Left cardiac atrium (tissue), 4 donors: ENCODE data around the gene SUMO3. TPM values are rescaled to one million over a fixed set of nuclear protein-coding genes. Genes with fewer than 3 reads are reported as not detected.
"Not testable (repeated sequence)": the region's sequence is repeated elsewhere in the genome, so short reads cannot be mapped to it uniquely, and the experiment has no call there.

ENCODE experiments used
- ATAC-seq, 2 donors: fragments of 200-7000 bp; cut with Tn5 transposase; one replicate each; pipeline ENCODE4 v1.9.1; 2020; ENCODE audit warnings: mild to moderate bottlenecking in 2 of 2, moderate library complexity in 2 of 2
- DNase-seq: peaks from one replicate; pipeline ENCODE4 v3.0.0-alpha.2; 2020
- intact Hi-C, 2 donors: fragments of 100-400 bp; cut with DNase I; formaldehyde crosslinking; loops; one replicate each; pipeline versions ENCODE4 v1.14.1 to v1.15.1; 2022 to 2023
- total RNA-seq, 2 donors: library from RNA; stranded (reverse); fragmentation: NEBNext Ultra II Directional; extraction: Animal tissue kit (Norgen Biotek cat#: 25700); gene quantifications; one replicate each; pipeline ENCODE4 v1.2.1, GENCODE V29; 2021
- donor health status: DM: no; HTN: yes; CAD: no.
- donor health status: DM: no; HTN: yes; CAD: no; lungs with severe emphysema.
- donor health status: DM: yes; HTN: yes; CAD: no.
- donor health status: Dilated cardiomyopathy.

SUMO3 gene
- total RNA-seq, 2 donors from 2014 or later, result 71.2 to 93.3 TPM

DNA sequence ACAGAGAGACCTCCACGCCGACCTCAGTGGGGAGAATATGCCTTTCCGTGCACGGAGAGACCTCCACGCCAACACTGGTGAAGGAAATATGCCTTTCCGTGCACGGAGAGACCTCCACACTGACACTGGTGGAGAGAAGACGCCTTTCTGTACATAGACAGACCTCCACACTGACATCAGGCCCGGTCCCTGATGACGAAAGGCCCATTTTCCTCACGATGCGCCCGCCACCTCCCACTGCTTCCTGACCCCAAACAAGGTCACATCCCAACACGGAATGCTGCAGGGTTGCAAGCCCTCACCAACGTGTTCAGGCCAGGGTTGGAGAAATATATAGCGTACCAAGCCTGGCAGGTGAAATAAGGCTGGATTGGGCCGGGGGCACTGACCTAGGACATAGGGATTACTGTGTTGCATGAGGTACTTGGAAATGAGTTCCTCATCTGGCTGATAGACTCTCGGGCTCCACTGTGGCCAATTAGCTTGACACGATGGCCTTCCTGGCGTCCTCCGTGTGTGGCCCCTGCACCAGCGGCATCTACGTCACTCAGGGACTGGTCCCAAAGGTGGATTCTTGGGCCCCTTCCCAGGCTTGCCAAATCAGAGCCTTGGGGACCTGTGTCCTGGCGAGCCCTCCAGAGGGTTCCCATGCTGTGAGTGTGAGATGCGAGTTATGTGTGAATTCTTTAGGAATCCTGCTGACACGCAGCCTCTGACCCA is 16.5 kb upstream of the SUMO3 start:
- DNase-seq (no peak), ATAC-seq (no peak)
- intact Hi-C loops, result no loop called here

DNA sequence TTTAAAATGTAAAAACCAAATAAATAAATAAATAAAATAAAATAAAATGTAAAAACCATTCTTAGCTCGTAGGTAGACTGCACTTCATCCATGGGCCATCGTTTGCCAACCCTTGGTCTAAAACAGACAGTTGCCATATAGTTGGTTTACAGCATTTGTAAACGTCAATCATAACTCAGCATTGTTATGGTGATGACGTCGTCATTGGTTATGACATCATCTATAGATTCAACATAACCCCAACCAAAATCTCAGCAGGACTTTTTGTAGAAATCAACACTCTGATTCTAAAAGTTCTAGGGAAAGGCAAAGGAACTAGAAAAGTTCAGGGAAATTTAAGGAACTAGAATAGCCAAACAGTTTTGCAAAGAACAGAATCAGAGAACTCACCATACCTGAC is 15.8 kb upstream of the SUMO3 start:
- ATAC-seq (no peak), DNase-seq (no peak)
- intact Hi-C loops, result no loop called here

GRCh38 chr21:44832516-44833255 is 14.8 kb upstream of the SUMO3 start:
- intact Hi-C loops, DNase-seq, ATAC-seq: not testable (repeated sequence)

DNA sequence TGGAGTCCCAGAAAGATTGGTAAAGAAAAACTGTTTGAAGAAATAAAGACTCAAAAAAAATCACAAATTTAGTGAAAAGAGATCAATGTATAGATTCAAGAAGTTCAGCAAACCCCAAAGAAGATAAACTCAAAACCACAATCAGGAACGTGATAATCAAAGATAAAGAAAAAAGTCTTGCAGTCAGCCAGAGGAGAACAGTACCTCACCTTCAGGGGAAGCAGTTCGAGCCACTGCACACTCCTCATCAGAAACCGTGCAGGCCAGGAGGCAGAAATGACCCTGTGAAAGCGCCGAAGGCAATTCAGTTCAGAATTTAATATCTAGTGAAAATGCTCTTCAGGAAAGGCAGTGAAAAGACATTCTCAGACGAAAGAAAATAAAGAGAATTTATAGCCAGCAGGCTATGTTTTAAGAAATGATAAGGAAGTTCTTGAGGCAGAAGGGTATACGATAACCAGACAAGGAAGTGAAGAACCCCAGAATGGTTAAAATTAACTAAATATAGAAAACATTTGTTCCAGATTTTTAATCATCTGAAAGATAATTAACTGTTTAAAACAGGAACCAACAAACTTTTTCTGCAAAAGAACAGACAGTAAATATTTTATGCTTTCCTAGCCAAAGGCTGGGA is 13.5 kb upstream of the SUMO3 start:
- ATAC-seq (no peak), DNase-seq (no peak)
- intact Hi-C loops, result no loop called here

DNA sequence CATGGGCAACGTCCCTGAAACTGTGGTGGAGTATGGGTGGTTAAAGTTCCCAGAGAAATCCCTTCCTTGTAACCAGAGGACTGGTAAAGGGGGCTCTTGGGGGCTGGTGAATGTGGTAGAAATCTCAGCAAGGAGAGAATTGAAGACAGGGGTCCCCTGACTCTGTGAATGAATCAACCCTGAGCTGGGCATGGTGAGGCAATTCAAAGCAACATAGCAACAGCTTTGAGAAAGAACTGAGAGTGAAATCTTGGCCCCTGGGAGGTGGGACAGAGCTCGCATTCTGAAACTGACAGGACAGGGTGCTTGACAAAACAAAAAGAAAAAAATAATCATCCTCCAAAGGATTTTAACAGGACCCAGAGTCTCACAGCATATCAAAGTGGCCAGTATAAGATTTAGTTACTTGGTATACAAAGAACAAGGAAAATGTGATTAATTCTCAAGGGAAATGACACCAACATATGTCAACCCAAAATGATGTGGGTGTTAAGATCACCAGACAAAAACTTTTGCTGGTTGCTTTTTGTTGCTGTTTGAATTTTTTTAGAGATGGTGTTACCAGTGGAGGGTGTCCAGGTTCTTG is 11.7 kb upstream of the SUMO3 start:
- intact Hi-C loops, result no loop called here
- no peak for DNase-seq
- ATAC-seq, result no peak

DNA sequence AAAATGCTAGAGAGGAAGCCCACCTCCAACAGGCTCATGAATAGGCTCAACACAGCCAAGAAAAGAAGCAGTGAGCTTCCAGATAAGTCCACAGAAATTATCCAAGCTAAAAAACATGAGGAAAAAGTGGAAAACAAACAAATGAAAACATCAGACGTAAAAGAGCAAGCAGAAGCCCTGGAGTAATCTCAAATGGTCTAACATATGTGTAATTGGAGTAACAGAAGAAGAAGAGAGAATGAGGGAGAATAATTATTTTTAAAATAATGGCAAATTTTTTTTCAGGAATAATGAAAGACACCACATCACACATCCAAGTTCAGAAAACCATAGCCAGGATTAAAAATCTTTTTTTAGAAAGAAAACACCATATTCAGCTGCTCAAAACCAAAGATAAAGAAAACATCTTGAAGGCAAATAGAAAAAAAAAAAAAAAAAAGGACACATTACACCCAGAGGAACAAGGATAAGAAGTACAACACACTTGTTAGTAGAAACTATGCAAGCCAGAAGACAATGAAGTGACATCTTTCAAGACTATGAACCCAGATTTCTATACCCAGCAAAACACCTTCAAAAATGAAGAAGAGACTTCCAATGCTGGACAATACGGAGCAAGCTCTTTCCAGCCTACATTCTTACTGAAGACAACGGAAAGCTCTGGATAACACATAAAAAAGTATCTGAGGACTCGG is 10.6 kb upstream of the SUMO3 start:
- DNase-seq (no peak), ATAC-seq (no peak)
- intact Hi-C loops, result no loop called here

DNA sequence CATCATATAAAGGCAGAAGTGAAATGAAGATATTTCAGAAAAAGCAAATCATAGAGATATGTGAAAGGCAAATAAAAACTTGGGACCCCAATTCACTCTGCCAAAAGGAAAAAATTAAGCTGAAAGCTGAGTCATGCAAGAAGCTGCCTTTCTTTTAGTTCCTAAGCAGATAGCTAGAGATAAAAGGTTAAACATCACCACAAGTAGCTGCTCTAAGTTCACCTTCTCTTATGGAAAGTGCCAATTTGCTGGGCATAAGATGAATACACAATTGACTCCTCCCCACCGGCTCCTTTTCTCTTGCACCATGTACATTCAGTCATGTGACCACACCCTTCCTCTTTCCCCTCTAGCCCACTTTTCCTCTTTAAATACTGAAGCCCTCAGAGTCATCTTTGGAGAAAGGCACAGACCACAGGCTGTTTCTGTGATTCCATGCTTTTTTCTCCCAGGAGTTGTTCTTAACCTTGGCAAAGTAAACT is 5.4 kb upstream of the SUMO3 start:
- DNase-seq, result no peak
- ATAC-seq, result no peak
- intact Hi-C loops, result loop anchor here in 1 of 2 donors (5.0 kb wide), 1 partner anchor 34 kb away; no protein-coding TSS in a partner anchor

GRCh38 chr21:44822484-44823178 is 4.8 kb upstream of the SUMO3 start:
- DNase-seq, result no peak
- intact Hi-C loops, result loop anchor here in 1 of 2 donors (5.0 kb wide), 1 partner anchor 35 kb away; no protein-coding TSS in a partner anchor

GRCh38 chr21:44820851-44821250 is 3.0 kb upstream of the SUMO3 start:
- intact Hi-C loops, result loop anchor here in 1 of 2 donors (5.0 kb wide), 1 partner anchor 36 kb away; no protein-coding TSS in a partner anchor
- ATAC-seq (no peak), DNase-seq (no peak)

More at GRCh38 chr21:44822484-44823178, 4.8 kb upstream of the SUMO3 start:
- ATAC-seq, result no peak

- ATAC-seq (no peak), DNase-seq (no peak)
- intact Hi-C loops, result loop anchor here (5.0 kb wide), 2 partner anchors 38 to 53 kb away; partner anchors contain the start of gene PTTG1IP (in 2 of the 2)
Measured at GRCh38 chr21:44819283-44820243, 1.7 kb upstream of the SUMO3 start.

DNA sequence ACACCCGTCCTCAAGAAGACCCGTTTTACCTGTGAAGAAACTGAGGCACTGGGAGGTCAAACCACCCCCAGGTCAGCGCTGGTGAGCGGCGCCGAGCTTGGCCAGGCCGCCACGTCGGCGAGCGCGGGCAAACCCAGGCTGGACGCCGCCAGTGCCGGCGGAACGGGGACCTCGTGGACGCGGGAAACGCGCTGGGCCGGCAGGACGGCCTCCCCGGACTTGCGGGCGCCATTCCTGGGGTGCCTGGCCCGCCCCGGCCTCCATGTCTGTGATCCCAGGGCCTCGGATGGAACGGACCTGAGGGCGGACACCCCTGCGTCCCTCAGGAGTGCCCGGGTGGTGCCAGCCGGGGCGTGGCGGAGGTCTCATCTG is 764 bp upstream of the SUMO3 start:
- DNase-seq (no peak), ATAC-seq (peak in 1 of 2 donors; percentile 1)
- intact Hi-C loops, result loop anchor here (5.0 kb wide), 1 partner anchor 54 kb away; the partner anchor contains the start of gene PTTG1IP (in 2 of the 2)

DNA sequence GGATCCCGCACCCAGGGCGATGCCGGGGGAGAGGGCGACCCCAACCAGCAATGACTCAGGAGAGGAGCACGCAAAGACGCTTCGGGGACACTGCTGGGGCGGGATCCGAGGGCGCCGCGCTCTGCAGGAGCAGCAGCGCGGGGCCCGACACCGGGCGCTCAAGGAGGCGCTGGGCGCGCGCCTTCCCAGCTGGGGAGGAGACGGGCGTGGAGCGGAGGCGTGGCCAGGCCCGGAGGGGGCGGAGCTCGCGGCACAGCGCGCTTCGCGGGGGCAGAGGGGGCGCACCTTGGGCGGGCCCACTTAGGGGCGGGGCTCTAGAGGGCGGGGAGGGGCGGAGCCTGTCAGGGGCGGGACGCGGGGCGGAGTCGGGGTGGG is 369 bp downstream of the SUMO3 start:
- peak; percentile 93 to 95 for ATAC-seq
- peak; percentile 92 for DNase-seq
- intact Hi-C loops, result loop anchor here (5.0 kb wide), 1 partner anchor 55 kb away; the partner anchor contains the start of gene PTTG1IP (in 2 of the 2)

GRCh38 chr21:44816761-44817505 is 929 bp downstream of the SUMO3 start:
- intact Hi-C loops, result loop anchor here (5.0 kb wide), 1 partner anchor 55 kb away; the partner anchor contains the start of gene PTTG1IP (in 2 of the 2)
- DNase-seq, result no peak
- ATAC-seq, result peak; percentile 0 to 7

DNA sequence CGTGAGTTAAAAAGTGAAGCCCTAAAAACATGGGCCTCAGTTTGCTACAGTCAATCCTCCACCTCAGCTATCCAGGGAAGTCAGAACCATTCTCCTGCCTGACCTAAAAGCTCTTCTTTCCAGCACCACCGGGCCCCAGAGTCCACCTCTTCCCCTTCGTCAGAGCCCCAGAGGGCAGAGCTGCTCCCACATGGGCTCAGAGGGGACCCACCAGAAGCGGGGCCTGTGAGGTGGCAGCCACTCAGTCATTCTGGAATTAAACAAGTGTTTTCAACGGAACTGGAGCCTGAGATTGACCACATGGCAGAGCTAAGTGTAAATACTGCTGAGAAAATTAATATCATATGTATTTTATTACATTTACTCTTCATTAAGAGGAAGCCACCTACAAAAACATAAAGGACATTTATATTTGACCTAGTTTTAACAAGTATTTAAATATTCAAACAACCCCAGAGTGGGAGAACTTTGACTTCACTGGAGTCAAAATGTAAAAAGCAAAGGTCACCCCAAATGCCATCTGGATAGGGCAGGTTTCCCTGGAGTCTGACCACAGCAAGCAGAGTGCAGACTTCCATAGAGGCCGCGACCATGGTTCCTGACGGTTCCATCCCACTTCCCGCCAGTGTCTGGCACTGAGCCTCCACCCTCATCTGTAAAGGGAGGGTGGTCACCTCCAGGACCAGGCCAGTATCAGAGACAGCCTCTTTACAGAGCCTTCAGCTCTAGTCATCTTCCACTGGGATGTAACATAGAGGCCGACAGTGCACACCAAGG is 1.8 kb downstream of the SUMO3 start:
- DNase-seq, result no peak
- intact Hi-C loops, result loop anchor here (5.0 kb wide), 1 partner anchor 56 kb away; the partner anchor contains the start of gene PTTG1IP (in 2 of the 2)
- ATAC-seq, result no peak

DNA sequence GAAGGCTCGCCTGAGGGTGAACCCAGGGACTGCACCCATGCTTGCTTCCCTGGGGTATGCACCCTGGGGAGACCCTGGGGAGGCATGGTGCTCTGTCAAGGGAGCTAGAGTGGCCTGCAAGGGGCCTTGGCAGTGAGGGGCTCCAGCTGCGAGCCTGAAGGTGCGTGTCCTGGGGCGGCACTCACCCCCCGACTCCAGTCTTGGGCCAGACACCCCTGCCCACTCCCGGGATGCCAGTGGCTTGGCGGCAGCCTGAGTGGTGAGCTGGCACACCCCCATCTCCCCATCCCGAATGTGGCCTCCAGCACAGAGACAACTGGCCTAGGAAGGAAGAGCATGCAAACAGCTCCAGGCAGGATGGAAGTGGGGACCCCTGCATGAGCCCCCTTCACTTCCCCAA is 2.6 kb downstream of the SUMO3 start:
- intact Hi-C loops, result loop anchor here (5.0 kb wide), 1 partner anchor 57 kb away; the partner anchor contains the start of gene PTTG1IP (in 2 of the 2)
- DNase-seq, result no peak
- no peak for ATAC-seq
